Endodermal cell (in vitro differentiated cells): ENCODE results near the gene PKLR. TPM values are rescaled to one million over a fixed set of nuclear protein-coding genes. Genes with fewer than 3 reads are reported as not detected.
A peak's percentile ranks its signal among the peaks of the same experiment; 100 is the strongest.
"Not testable (repeated sequence)": the region's sequence is repeated elsewhere in the genome, so short reads cannot be mapped to it uniquely, and the experiment has no call there.

Experiments used
- DNase-seq: peaks from one replicate; pipeline ENCODE4 v3.0.0-alpha.2; 2017
- H3K27ac ChIP-seq: 2 replicates; pipeline ENCODE4 v1.5.1; 2013; ENCODE audit warnings: mild to moderate bottlenecking, low read depth, low read length, moderate library complexity
- H3K27me3 ChIP-seq: 2 replicates; pipeline ENCODE4 v1.6.1; 2013; ENCODE audit warnings: mild to moderate bottlenecking, low read length, moderate library complexity; ENCODE audit not compliant: insufficient read depth, control insufficient read depth, poor library complexity, severe bottlenecking
- H3K36me3 ChIP-seq: 2 replicates; pipeline ENCODE4 v1.7.0; 2013; ENCODE audit warnings: mild to moderate bottlenecking, low read length, moderate library complexity; ENCODE audit not compliant: control insufficient read depth, insufficient read depth
- H3K4me1 ChIP-seq: one replicate; pipeline ENCODE4 v1.7.0; 2013; ENCODE audit warnings: low read length; ENCODE audit not compliant: control insufficient read depth, insufficient read depth
- H3K4me3 ChIP-seq: 2 replicates; pipeline ENCODE4 v1.5.1; 2013; ENCODE audit warnings: mild to moderate bottlenecking, low read length, moderate library complexity
- H3K9ac ChIP-seq: 2 replicates; pipeline ENCODE4 v1.6.1; 2013; ENCODE audit warnings: mild to moderate bottlenecking, low read length, moderate library complexity; ENCODE audit not compliant: poor library complexity, severe bottlenecking; ENCODE audit errors: extremely low read depth
- H3K9me3 ChIP-seq: 2 replicates; pipeline ENCODE4 v1.6.1; 2013; ENCODE audit warnings: mild to moderate bottlenecking, low read length, moderate library complexity; ENCODE audit not compliant: control insufficient read depth
- H3K27ac Mint-ChIP-seq: 2 replicates; pipeline ENCODE4 v1.8.0; 2020; ENCODE audit warnings: mixed read lengths
- H3K27me3 Mint-ChIP-seq: 2 replicates; pipeline ENCODE4 v1.8.0; 2021; ENCODE audit warnings: mild to moderate bottlenecking, mixed read lengths; ENCODE audit not compliant: insufficient read depth
- H3K36me3 Mint-ChIP-seq: 2 replicates; pipeline ENCODE4 v1.8.0; 2020; ENCODE audit warnings: low read depth, mixed read lengths
- H3K4me1 Mint-ChIP-seq: 2 replicates; pipeline ENCODE4 v1.8.0; 2020; ENCODE audit warnings: mixed read lengths
- H3K4me3 Mint-ChIP-seq: 2 replicates; pipeline ENCODE4 v1.8.0; 2020; ENCODE audit warnings: mild to moderate bottlenecking, moderate library complexity, mixed read lengths
- H3K9me3 Mint-ChIP-seq: 2 replicates; pipeline ENCODE4 v1.8.0; 2020; ENCODE audit warnings: mild to moderate bottlenecking, mixed read lengths
- CTCF ChIP-seq: fragments of 200-600 bp; sonication (generic); conservative IDR thresholded peaks from 2 replicates; pipeline ENCODE4 v1.5.0; 2021; ENCODE audit warnings: antibody characterized with exemption, mild to moderate bottlenecking
- WGBS, 2 experiments: methylation state at CpG; one replicate each; pipeline versions ENCODE4 v1.1.5 to v1.1.7; 2013; ENCODE audit warnings: missing lambda C conversion rate in 2 of 2, mixed read lengths in 1 of 2; ENCODE audit not compliant: insufficient coverage in 1 of 2, insufficient read length in 1 of 2; 5-methylcytosine and 5-hydroxymethylcytosine counted together
- total RNA-seq, 2 donors: library from RNA; stranded (reverse); fragmentation: NEBNext Ultra II Directional in 1 of 2; extraction: Animal tissue kit (Norgen Biotek cat#: 25700) in 1 of 2; gene quantifications; 2 replicates in 1 of 2; 3 replicates in 1 of 2; pipeline ENCODE4 v1.2.1, GENCODE V29; 2021

The PKLR gene
- total RNA-seq, 2 donors from 2014 or later, result 0.40 TPM; not detected in 1

GRCh38 chr1:155250246-155250632 lies 51.0 kb downstream of the PKLR start:
- no peak overlapping the region for H3K27ac ChIP-seq
- no peak for DNase-seq
- H3K9me3 ChIP-seq, result no peaks in the 10 kb centered on the region
- H3K27me3 ChIP-seq, result no peaks in the 10 kb centered on the region
- Mint-ChIP-seq H3K36me3 (peaks cover 24% of the 10 kb centered on the region), H3K27ac (no peak overlapping the region), H3K4me3 (peak overlapping the region; percentile 42), H3K4me1 (peaks cover 23% of the 10 kb centered on the region), H3K9me3 (no peaks in the 10 kb centered on the region), H3K27me3 (peaks cover 13% of the 10 kb centered on the region)
- no peak overlapping the region for H3K4me3 ChIP-seq
- TF ChIP-seq CTCF, result no peak
- H3K36me3 ChIP-seq, result peaks cover 5% of the 10 kb centered on the region
- H3K9ac ChIP-seq, result no peak overlapping the region
- H3K4me1 ChIP-seq, result peaks cover 7% of the 10 kb centered on the region
- WGBS, 2 experiments, result 61 to 77% methylated on average over 14 to 28 of the region's 28 CpGs

- Histone ChIP-seq H3K9me3 (no peaks in the 10 kb centered on the region), H3K9ac (no peak overlapping the region), H3K4me1 (no peaks in the 10 kb centered on the region), H3K27ac (no peak overlapping the region), H3K36me3 (peaks cover 5% of the 10 kb centered on the region), H3K4me3 (no peak overlapping the region), H3K27me3 (no peaks in the 10 kb centered on the region)
- whole genome bisulfite sequencing, 2 experiments, result 92 to 93% methylated on average over 21 to 26 of the region's 26 CpGs
- H3K27me3 Mint-ChIP-seq, result peaks cover 13% of the 10 kb centered on the region
- no peak overlapping the region for H3K27ac Mint-ChIP-seq
- TF ChIP-seq CTCF, result no peak
- peaks cover 14% of the 10 kb centered on the region for H3K4me1 Mint-ChIP-seq
- H3K36me3 Mint-ChIP-seq, result peaks cover 21% of the 10 kb centered on the region
- no peaks in the 10 kb centered on the region for H3K9me3 Mint-ChIP-seq
- DNase-seq, result no peak
- H3K4me3 Mint-ChIP-seq, result no peak overlapping the region
These were observed 53.3 kb downstream of the PKLR start for GRCh38 chr1:155247667-155248553.

- H3K9ac ChIP-seq, H3K9me3 ChIP-seq, H3K36me3 ChIP-seq, H3K4me1 ChIP-seq, H3K4me3 Mint-ChIP-seq, H3K27ac ChIP-seq, H3K27ac Mint-ChIP-seq, H3K4me3 ChIP-seq, DNase-seq, H3K27me3 ChIP-seq, H3K9me3 Mint-ChIP-seq: not testable (repeated sequence)
- 86 to 99% methylated on average over 3 of the region's 3 CpGs for WGBS, 2 experiments
- peaks cover 13% of the 10 kb centered on the region for H3K27me3 Mint-ChIP-seq
- peaks cover 21% of the 10 kb centered on the region for H3K36me3 Mint-ChIP-seq
- peaks cover 14% of the 10 kb centered on the region for H3K4me1 Mint-ChIP-seq
These were observed 54.4 kb downstream of the PKLR start for GRCh38 chr1:155246796-155247195.
